Ammon's horn (tissue), 1 donor: ENCODE measurements around the gene ILK.
A peak's percentile ranks its signal among the peaks of the same experiment; 100 is the strongest.

Source experiments
- DNase-seq: peaks from one replicate; pipeline ENCODE4 v3.0.0-alpha.2; 2016; ENCODE audit warnings: low spot score

ILK gene

GRCh38 chr11:6621711-6622211, 18.2 kb downstream of the ILK start:
- DNase-seq, result no peak

- no peak for DNase-seq
These were observed 18.9 kb downstream of the ILK start for GRCh38 chr11:6622261-6623171.

GRCh38 chr11:6623391-6624363, 20.1 kb downstream of the ILK start:
- no peak for DNase-seq

- DNase-seq, result no peak
These were observed 21.7 kb downstream of the ILK start for GRCh38 chr11:6625156-6625831.

- DNase-seq, result no peak
These were observed 22.4 kb downstream of the ILK start for GRCh38 chr11:6625832-6626420.

GRCh38 chr11:6626971-6627761, 23.6 kb downstream of the ILK start:
- DNase-seq, result peak; percentile 71

- no peak for DNase-seq
These were observed 24.2 kb downstream of the ILK start for GRCh38 chr11:6627762-6628241.

- DNase-seq, result no peak
These were observed 25.0 kb downstream of the ILK start for GRCh38 chr11:6628526-6628925.

GRCh38 chr11:6629573-6629891, 26.0 kb downstream of the ILK start:
- DNase-seq, result no peak

- DNase-seq, result no peak
These were observed 26.5 kb downstream of the ILK start for GRCh38 chr11:6629892-6630631.

- no peak for DNase-seq
These were observed 27.2 kb downstream of the ILK start for GRCh38 chr11:6630632-6631291.

GRCh38 chr11:6631361-6631890, 27.9 kb downstream of the ILK start:
- DNase-seq, result no peak

- DNase-seq, result no peak
These were observed 28.8 kb downstream of the ILK start for GRCh38 chr11:6632116-6633073.

- DNase-seq, result no peak
These were observed 30.1 kb downstream of the ILK start for GRCh38 chr11:6633422-6634408.

GRCh38 chr11:6634534-6634933, 31.0 kb downstream of the ILK start:
- DNase-seq, result no peak

- peak; percentile 83 for DNase-seq
These were observed 31.7 kb downstream of the ILK start for GRCh38 chr11:6635082-6635932.
